Stimulated activated CD4-positive, alpha-beta T cell treated with anti-CD3 and anti-CD28 coated beads, TNF-alpha, amount 100 ng/mL, for 1 hour (primary cell): ENCODE measurements around the gene GNB1.
"Not testable (repeated sequence)": the region's sequence is repeated elsewhere in the genome, so short reads cannot be mapped to it uniquely, and the experiment has no call there.

Source experiments
- DNase-seq, 3 donors: peaks; one replicate each; pipeline ENCODE4 v3.0.0-alpha.2; 2020; ENCODE audit warnings: low read depth in 3 of 3, low spot score in 1 of 3

Gene GNB1

DNA sequence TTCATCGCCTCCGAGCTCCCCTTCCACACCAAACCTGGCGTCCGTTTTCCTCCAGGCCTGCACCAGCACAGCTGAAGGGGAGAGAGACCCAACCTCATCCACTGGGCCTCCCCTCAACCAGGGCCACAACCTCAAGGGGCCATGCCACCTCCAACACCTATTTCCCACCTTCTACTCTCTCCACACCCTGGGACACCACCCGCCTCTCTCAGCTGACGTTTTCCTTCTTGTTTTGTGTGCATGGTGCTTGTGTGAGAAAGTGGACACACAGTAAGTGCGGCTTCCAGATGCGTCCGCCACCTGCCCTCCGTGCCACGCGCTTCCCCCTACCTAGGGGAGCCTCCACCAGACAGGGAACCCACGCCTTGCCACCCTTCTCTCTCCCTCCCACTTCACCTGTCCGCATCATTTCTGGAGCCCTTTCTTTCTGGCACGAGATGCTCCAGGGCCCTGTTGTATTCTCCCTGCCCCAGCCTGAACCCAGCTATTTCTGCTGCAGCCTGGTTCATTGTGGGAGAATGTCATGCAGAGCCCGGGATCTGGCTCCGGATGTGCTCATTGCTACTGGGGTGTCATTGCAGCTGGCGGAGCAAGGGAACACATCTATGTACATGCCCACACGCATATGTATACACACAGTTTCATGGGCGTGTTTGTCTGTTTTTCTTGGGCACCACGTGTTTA, 1.3 kb upstream of the GNB1 start:
- DNase-seq = no peak

DNA sequence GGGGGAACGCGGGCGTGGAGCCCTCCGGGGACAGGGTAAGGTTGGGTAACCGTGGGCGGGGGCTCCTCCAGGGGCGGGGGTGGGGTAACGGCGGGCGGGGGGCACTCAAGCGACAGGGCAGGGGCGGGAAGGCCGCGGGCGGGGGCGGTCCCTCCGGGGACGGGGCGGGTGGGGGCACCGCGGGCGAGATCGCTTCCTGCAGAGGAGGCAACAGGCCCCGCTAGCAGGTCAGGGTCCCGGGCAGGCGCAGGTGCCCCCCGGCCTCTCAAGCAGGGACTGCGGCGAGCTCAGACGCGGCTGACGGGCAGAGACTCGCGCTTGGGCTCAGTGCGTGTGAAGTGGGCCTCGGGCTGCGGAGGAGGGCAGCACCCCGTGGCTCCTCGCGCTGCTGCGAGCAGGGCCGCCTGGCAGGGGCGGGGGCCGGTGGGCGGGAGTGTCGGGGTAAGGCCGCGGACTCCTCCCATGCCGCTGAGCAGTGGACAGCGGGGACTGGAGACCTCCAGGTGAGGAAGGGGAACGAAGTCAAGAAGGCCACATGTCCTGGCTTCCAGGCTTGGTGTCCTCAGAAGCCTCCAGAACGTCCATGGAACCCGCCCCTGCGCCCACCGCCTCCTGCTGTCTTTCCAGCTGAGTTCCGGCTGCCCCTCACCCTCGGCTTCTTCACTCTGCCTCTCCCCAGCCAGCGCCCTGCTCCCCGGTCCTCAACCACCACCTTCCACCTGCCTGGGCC, 627 bp upstream of the GNB1 start:
- DNase-seq = peak; percentile 60 to 66 (median 63)

DNA sequence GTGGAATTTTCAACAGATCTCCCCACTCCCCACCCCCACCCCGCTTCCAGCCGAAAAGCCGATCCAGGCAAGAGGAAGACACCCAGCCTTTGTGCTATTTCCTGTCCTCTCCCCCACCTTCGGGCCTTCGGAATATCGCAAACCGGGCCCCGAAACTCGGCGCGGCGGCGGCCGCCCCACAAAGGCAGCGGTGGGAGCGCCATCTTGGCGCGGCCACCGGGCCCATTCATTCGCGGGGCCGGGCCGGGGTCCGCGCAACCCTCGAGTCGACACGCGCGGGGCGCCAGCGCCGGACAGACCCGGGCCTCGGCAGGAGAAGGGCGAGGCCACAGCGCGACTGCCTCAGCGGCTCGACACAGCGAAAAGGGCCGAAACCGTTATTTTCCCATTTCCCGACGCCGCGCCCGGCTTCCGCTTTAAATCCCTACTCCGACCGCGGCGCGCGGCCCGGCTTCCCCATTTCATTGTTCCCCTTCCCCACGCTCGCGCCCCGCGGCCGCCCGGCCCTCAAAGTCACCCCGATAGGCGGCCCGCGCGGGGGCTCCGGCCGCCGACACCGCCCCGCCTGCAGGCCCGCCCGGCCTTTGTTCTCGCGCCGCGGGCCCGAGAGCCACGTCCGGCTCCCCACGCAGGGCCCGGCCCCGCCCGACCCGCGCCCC, 911 bp downstream of the GNB1 start:
- peak in 2 of 3 donors; percentile 2 to 29 for DNase-seq

DNA sequence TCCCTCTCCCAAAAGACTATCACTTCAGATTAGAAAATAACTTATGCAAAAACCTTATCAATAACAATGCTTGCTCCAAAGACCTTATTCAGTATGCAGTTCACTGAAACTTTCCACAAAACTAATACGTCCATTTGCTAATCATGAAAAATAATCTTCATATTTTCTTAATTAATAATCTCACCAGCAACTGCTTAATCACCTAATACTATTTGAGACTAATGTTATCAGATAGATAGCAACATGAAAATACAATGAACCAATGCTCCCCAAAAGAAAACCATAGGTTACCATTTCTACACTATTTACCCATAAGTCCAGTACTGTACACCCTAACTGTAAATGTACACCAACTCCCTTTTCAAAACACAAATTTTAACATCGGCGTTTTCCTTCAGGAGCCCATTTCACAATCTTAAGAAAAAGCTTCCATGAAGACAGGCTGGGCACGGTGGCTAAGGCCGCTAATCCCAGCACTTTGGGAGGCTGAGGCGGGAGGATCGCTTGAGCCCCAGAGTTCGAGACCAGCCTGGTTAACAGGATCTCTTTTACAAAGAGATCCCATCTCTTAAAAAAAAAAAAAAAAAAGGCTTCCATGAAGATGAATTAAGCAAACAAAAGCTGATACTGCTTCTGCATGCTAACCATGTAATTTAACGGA, 1.7 kb downstream of the GNB1 start:
- DNase-seq = no peak

DNA sequence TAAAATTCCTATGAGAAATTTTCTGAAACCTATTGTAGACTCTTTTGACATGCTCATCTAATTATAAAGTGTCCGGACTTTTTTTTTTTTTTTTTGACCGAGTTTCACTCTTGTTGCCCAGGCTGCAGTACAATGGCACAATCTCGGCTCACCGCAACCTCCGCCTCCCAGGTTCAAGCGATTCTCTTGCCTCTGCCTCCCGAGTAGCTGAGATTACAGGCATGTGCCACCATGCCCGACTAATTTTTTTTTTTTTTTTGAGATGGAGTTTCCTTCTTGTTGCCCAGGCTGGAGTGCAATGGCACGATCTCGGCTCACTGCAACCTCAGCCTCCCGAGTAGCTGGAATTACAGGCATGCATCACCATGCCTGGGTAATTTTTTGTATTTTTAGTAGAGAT, 7.0 kb downstream of the GNB1 start:
- DNase-seq = not testable (repeated sequence)

DNA sequence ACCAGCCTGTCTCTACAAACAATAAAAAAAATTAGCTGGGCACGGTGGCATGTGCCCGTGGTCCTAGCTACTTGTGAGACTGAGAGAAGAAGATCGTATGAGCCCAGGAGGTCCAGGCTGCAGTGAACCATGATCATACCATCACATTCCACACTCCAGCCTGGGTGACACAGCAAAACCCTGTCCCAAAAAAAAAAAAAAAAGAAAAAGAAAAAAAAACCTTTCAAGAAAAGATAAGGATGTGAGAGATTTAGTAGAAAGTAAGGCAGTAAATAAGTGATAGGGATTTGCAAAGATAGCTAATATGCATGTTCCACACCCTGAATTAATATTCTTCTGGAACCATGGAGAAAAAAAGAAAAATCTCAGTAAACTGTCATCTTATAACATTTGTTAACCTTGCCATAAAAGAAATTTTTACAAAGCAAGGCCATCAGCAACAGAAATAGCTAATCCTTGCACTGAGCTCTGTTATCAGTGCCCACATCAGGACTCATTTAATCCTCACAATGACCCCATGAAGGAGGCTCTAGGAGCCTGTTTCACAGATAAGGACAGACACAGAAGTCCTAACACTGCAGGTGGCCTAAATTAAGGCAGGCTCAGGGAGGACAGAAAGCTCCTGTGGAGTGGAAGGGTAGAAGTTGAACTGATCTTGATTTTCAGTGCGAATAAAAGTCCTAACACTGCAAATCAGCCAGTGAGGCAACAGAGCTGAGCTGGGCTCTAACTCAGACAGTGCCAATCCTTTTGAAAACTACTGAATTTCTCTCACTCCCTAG, 7.6 kb downstream of the GNB1 start:
- no peak for DNase-seq

DNA sequence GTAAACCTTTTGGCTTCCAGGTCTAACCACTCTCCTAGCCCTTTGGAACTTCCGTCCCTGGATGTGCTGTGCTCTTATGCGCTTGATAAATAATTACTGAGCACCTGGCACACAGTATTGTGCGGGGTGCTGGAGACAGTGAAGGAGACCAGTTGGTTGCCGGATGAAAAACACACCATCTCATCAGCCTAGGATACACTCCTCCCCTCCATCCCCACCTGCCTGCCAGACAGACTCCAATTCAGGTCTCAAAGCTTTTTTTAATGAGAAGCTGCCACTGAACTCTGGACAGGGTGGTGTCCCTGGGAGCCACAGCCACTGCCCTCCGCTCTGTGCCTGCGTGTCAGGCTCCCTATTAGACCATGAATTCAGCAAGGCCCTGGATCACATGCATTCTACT, 9.2 kb downstream of the GNB1 start:
- DNase-seq = no peak

DNA sequence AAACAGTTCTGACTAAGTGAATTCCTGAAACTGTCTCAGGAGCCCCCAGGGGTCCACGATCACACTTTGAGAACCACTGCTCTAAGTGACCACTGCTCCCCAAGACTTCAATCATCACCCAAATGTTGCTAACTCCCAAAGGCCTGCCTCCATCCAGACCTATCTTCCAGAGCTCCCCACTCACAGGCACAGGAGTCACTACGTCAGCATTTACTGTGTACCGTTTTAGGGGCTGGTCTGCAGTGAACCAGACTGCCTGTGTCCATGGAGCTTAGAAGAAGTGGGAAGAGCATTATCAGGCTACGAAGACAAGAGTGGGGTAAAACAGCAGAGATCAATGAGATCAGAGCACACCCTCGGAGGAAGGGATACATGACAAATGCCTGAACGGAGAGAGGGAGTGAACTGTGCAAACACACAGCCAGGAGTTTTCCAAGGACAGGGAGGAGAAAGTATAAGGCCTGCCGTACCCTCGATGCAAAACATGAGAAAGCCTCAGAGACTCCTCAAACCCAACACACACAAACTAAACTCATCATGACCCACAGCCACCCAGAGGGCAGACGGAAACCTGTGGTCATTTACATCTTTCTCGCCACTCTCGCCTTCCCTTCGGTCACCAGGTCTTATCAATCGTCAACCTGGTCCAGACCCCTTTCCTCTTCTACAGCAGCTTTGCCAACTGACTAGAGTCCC, 10.1 kb downstream of the GNB1 start:
- no peak for DNase-seq

DNA sequence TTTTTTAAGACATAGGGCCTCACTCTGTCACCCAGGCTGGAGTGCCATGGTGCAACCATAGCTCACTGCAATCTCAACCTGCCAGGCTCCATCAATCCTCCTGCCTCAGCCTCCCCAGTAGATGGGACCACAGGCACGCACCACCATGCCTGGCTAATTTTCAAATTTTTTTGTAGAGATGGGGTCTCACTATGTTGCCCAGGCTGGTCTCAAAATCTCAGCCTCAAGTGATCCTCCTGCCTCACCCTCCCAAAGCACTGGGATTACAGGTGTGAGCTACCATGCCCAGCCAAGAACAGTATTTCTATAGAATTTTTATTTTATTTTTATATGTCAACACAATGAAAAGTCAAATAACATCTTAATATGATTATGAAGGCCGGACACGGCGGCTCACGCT, 10.9 kb downstream of the GNB1 start:
- no peak for DNase-seq

DNA sequence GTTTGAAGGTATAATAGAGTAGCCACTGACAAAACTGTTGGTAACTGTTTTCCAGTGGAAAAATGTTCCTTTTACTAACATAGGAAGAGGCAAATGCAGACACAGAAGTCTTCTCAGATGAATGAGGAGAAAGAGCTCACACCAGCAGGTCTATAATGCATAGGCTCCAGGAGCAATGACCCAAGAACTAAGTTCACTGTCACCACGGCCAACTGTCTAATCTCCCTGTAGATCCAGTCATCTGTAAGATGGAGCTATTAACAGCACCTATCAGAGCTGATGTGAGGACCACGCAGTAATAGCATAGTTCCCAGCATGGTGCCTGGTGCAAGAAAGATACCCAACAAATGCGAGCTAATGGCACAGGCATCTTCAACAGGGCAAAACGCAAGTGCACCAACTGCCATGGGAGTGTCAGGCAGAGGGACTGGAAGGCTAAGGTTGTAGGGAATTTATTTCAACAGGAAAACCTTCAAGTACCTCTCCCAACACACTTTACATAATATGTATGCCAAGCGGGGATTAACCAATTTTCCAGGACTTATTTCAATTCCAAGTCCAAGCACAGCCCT, 12.9 kb downstream of the GNB1 start:
- no peak for DNase-seq

DNA sequence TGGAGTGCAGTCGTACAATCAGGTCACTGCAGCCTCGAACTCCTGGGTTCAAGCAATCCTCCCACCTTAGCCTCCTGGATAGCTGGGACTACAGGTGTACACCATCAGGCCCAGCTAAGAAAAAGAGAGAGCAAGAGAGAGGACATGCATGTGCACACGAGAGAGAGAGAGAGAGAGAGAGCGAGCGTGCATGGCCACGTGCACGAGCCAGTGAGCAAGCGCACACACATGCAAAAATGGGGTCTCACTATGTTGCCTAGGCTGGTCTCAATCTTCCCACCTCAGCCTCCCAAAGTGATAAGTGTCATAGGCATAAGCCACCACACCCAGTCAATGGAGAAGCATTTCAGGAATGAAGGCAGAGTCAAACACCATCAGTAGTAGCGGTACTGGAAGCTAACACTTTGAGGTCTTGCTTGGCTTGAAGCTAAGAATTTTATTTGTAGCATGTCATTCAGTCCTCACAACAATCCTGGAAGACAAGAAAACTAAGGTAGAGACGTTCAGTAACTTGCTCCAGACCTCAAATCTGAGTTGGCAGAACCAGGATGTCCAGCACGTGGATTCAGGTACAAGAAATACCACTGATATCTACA, 14.5 kb downstream of the GNB1 start:
- DNase-seq = no peak

DNA sequence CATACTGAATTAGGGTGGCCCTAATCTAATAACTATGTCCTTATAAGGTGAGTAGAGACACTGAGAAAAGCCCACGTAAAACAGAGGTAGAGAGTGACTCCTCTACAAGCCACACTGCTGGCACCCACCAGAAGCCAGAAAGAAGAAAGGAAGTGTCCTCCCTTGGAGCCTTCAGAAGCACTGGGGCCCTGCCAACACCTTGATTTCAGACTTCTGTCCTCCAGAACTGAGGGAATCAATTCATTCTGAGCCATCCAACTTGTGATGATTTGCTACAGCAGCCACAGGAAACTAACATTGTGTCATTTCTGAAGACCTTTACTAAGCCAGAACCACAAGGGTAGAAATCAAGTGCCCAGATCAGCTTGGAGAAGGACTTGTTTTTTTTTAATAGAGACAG, 15.0 kb downstream of the GNB1 start:
- DNase-seq = no peak

DNA sequence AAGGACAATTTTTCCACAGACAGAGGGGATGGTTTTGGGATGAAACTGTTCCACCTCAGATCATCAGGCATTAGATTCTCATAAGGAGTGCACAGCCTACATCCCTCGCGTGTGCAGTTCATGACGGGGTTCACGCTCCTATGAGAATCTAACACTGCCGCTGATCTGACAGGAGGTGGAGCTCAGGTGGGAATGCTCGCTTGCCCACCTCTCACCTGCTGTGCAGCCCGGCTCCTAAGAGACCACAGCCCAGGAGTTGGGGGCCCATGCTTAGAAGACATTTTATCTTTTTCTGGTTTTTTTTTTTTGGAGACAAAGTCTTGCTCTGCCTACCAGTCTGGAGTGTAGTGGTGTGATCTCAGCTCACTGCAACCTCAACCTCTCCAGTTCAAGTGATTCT, 16.0 kb downstream of the GNB1 start:
- no peak for DNase-seq

DNA sequence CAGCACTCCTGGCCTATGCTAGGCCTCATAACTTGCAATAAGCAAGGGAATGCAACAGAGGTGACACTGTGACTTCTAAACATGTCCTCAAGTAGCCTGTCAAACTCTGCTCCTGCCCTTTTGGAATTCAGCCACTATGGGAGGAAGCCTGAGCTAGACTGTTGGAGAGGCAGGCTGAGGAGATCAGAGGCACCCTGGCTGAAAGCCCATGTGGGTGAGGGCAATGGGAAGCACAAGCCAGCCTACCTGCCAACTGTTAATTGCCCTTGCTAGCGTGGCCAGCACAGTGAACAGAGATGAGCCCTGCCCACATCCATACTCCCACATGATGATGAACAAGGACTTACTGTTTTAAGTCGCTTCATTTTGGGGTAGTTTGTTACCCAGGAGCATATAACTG, 17.7 kb downstream of the GNB1 start:
- DNase-seq = no peak

DNA sequence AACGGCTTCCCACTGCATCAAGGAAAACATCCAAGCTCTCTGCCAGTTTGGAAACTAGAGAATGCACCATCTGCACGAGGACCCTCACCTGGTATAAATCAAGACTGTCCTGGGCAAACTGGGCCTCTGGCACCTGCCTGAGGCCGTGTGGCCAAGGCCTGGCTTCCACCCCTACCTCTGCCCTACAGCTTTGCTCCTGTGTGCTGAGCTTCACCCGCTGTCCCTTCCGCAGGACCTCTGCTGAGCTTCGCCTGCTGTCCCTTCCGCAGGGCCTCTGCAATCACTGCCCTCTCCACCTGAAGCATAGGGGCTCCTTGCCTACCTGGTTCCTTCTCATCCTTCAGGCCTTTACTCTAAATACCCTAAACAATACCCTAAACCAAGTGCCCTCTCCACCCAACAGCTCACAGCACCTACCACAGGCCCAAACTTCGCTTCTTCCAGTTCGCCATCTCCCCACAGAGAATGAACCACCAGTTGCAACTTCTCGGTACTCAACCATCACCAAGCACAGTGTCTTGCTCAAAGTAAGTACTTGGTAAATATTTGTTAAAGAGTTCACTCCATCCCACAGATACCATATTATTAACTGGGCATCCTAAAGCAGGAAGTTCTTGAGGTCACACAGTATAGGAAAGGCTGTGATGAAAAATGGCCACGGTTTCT, 18.4 kb downstream of the GNB1 start:
- no peak for DNase-seq

DNA sequence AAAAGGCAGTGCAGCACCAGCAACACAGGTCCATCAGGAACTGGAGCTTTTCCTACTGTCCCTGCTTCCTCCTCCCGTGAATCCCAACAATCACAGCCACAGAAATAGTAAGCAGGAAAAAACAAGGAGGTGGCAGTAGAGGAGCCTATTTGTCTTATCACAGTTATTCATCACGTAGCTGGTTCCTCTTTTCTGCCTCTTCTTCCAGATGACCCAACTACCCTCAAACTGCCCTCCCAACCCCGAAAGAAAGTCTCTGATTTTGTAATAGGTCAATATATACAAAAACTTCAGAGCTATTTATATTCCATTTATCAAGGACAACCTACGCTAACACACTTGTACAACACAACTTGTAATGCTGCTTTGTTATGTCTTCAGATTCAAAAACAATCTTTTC, 21.4 kb downstream of the GNB1 start:
- DNase-seq = no peak

DNA sequence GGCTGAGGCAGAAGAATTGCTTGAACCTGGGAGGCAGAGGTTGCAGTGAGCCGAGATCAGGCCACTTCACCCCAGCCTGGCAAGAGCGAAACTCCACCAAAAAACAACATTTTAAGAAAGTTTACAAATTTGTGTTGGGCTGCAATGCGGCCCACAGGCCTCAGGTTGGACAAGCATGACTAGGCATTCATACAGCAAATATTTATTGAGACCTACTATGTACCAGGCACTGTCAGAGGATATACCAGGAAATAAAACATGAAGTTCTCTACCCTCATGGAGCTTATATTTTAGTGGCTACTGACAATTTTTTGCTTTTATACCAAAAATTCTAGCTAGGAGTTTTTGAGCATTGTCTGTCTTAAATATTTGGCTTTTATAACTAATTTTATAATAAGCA, 23.7 kb downstream of the GNB1 start:
- DNase-seq = no peak

DNA sequence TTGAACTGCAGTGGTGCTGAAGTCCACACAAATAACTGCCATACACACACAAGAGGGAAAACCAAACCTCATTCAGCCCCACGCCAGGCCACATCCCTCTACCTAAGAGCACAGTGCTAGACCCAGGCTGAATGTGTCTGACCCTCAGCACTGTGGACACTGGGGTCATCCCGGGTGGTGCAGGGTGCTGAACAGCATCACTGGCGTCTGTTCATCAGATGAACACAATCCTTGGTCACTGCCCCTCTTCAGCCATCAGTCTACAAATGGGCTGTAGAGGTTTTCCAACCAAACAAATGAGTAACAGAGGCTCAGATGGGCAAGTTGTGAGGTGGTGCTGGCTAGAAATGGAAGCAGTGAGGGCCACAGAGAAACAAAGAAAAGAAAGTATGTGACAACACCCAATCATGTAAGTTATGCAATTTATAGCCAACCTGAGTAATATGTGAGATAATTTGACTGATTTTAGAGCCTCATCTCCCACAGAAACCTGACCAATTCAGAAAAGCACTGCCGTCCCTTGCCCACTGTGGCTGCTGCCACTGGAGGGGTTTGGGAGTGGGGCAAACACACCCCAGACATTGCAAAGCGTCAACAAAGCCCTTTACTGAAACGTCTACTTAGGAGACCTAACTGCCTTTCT, 27.9 kb downstream of the GNB1 start:
- no peak for DNase-seq
